Vagina (tissue), 2 donors: ENCODE measurements around the gene P2RY12. TPM values are rescaled to one million over a fixed set of nuclear protein-coding genes. Genes with fewer than 3 reads are reported as not detected.

Source experiments
- DNase-seq, 2 donors: peaks; one replicate each; pipeline ENCODE4 v3.0.0-alpha.2; 2017; ENCODE audit errors: extremely low spot score in 2 of 2
- H3K27ac ChIP-seq: fragments of 200-600 bp; sonication (generic); one replicate; pipeline ENCODE4 v1.5.1; 2019
- H3K27me3 ChIP-seq: fragments of 200-600 bp; sonication (generic); one replicate; pipeline ENCODE4 v1.5.1; 2019
- H3K36me3 ChIP-seq, 2 donors: fragments of 200-600 bp; sonication (generic); one replicate each; pipeline ENCODE4 v1.5.1; 2017 to 2019
- H3K4me1 ChIP-seq: fragments of 200-600 bp; sonication (generic); one replicate; pipeline ENCODE4 v1.5.1; 2019
- H3K4me3 ChIP-seq, 2 donors: fragments of 200-600 bp; sonication (generic); 1 replicate in 1 of 2; 2 replicates in 1 of 2; pipeline ENCODE4 v1.5.1; 2016 to 2019
- H3K9me3 ChIP-seq: fragments of 200-600 bp; sonication (generic); one replicate; pipeline ENCODE4 v1.5.1; 2019
- CTCF ChIP-seq, 3 experiments: fragments of 450-650 bp in 2 of 3; fragments of 200-600 bp in 1 of 3; sonication (generic) in 1 of 3; IDR thresholded peaks; one replicate each; pipeline ENCODE4 v1.5.1; 2017 to 2019; ENCODE audit warnings: antibody characterized with exemption in 3 of 3, mild to moderate bottlenecking in 2 of 3, moderate library complexity in 2 of 3
- POLR2A ChIP-seq, 2 donors: fragments of 450-650 bp; IDR thresholded peaks; one replicate each; pipeline ENCODE4 v1.6.1; 2017; ENCODE audit warnings: antibody characterized with exemption in 2 of 2, mild to moderate bottlenecking in 2 of 2, moderate library complexity in 2 of 2
- POLR2AphosphoS5 ChIP-seq, 2 donors: sonication (generic); formaldehyde crosslinking; IDR thresholded peaks; one replicate each; pipeline ENCODE4 v1.9.0; 2017; ENCODE audit warnings: antibody characterized with exemption in 2 of 2, mild to moderate bottlenecking in 2 of 2, low read depth in 1 of 2; ENCODE audit not compliant: insufficient read depth in 1 of 2
- intact Hi-C: fragments of 100-400 bp; cut with DNase I; formaldehyde crosslinking; loops from one replicate; pipeline ENCODE4 v1.15.1; 2023
- total RNA-seq: library from RNA; depleted of rRNA; stranded (reverse); fragments of >200 nt; gene quantifications from one replicate; pipeline ENCODE4 v1.2.3, GENCODE V29; 2016

P2RY12 gene
- total RNA-seq, 1 donor from 2014 or later = 1.2 TPM

- Histone ChIP-seq H3K9me3 (no peaks in the 10 kb centered on the region), H3K36me3 (no peaks in the 10 kb centered on the region), H3K27me3 (no peaks in the 10 kb centered on the region), H3K27ac (peak overlapping the region; percentile 3), H3K4me3 (peak overlapping the region in 1 of 2 donors; percentile 32), H3K4me1 (peaks cover 2% of the 10 kb centered on the region)
- TF ChIP-seq POLR2A (IDR thresholded peaks at IDR 0.05) (no peak), POLR2AphosphoS5 (IDR thresholded peaks at IDR 0.05; ENCODE audit: insufficient read depth in 1 of 2, low read depth in 1 of 2) (peak in 1 of 2 donors; percentile 28), CTCF (IDR thresholded peaks at IDR 0.05) (no peak)
- no peak for DNase-seq
- intact Hi-C loops = no loop called here
Measured at GRCh38 chr3:151315846-151316245, 68.7 kb downstream of the P2RY12 start.

GRCh38 chr3:151315136-151315535 lies 69.4 kb downstream of the P2RY12 start:
- H3K36me3 ChIP-seq = no peaks in the 10 kb centered on the region
- TF ChIP-seq CTCF (IDR thresholded peaks at IDR 0.05) = no peak
- TF ChIP-seq POLR2AphosphoS5 (IDR thresholded peaks at IDR 0.05; ENCODE audit: insufficient read depth in 1 of 2, low read depth in 1 of 2) = no peak
- no peak for TF ChIP-seq POLR2A (IDR thresholded peaks at IDR 0.05)
- H3K27ac ChIP-seq = peak overlapping the region; percentile 3
- DNase-seq = no peak
- no peaks in the 10 kb centered on the region for H3K4me1 ChIP-seq
- H3K4me3 ChIP-seq = peak overlapping the region in 1 of 2 donors; percentile 32
- no peaks in the 10 kb centered on the region for H3K27me3 ChIP-seq
- H3K9me3 ChIP-seq = no peaks in the 10 kb centered on the region
- intact Hi-C loops = no loop called here

- intact Hi-C loops = no loop called here
- no peaks in the 10 kb centered on the region for H3K27me3 ChIP-seq
- no peak for TF ChIP-seq POLR2A (IDR thresholded peaks at IDR 0.05)
- TF ChIP-seq CTCF (IDR thresholded peaks at IDR 0.05) = no peak
- no peak for TF ChIP-seq POLR2AphosphoS5 (IDR thresholded peaks at IDR 0.05; ENCODE audit: insufficient read depth in 1 of 2, low read depth in 1 of 2)
- no peak overlapping the region for H3K27ac ChIP-seq
- no peaks in the 10 kb centered on the region for H3K4me1 ChIP-seq
- no peak for DNase-seq
- peak overlapping the region in 1 of 2 donors; percentile 32 for H3K4me3 ChIP-seq
- H3K9me3 ChIP-seq = no peaks in the 10 kb centered on the region
- H3K36me3 ChIP-seq = no peaks in the 10 kb centered on the region
Measured at GRCh38 chr3:151314593-151314992, 70.0 kb downstream of the P2RY12 start.

- Histone ChIP-seq H3K9me3 (no peaks in the 10 kb centered on the region), H3K27me3 (no peaks in the 10 kb centered on the region), H3K4me1 (no peaks in the 10 kb centered on the region), H3K4me3 (peak overlapping the region in 1 of 2 donors; percentile 32), H3K36me3 (no peaks in the 10 kb centered on the region), H3K27ac (no peak overlapping the region)
- no peak for DNase-seq
- TF ChIP-seq POLR2AphosphoS5 (IDR thresholded peaks at IDR 0.05; ENCODE audit: insufficient read depth in 1 of 2, low read depth in 1 of 2) = no peak
- no peak for TF ChIP-seq CTCF (IDR thresholded peaks at IDR 0.05)
- no peak for TF ChIP-seq POLR2A (IDR thresholded peaks at IDR 0.05)
- intact Hi-C loops = no loop called here
Measured at GRCh38 chr3:151314137-151314536, 70.4 kb downstream of the P2RY12 start.

GRCh38 chr3:151312972-151313371 lies 71.6 kb downstream of the P2RY12 start:
- no peaks in the 10 kb centered on the region for H3K4me1 ChIP-seq
- no peaks in the 10 kb centered on the region for H3K9me3 ChIP-seq
- no peak overlapping the region for H3K27ac ChIP-seq
- H3K36me3 ChIP-seq = no peaks in the 10 kb centered on the region
- no peaks in the 10 kb centered on the region for H3K27me3 ChIP-seq
- H3K4me3 ChIP-seq = no peak overlapping the region
- TF ChIP-seq POLR2AphosphoS5 (IDR thresholded peaks at IDR 0.05; ENCODE audit: insufficient read depth in 1 of 2, low read depth in 1 of 2) = no peak
- TF ChIP-seq CTCF (IDR thresholded peaks at IDR 0.05) = no peak
- no peak for TF ChIP-seq POLR2A (IDR thresholded peaks at IDR 0.05)
- intact Hi-C loops = no loop called here
- DNase-seq = no peak
